Natural killer cell (primary cell): ENCODE measurements around the gene IL22. TPM values are rescaled to one million over a fixed set of nuclear protein-coding genes. Genes with fewer than 3 reads are reported as not detected.

Experiments
- ATAC-seq, 3 donors: fragments of 150-1000 bp in 2 of 3; fragments of 200-7000 bp in 1 of 3; cut with Tn5 transposase; 1 replicate in 1 of 3; 2 replicates in 2 of 3; pipeline ENCODE4 v1.10.0; 2021; ENCODE audit warnings: mild to moderate bottlenecking in 2 of 3, moderate library complexity in 2 of 3
- DNase-seq, 2 donors: peaks; one replicate each; pipeline versions ENCODE4 v3.0.0 to v3.0.0-alpha.2; 2013 to 2021; ENCODE audit warnings: mixed read lengths in 1 of 2
- H3K27ac ChIP-seq: one replicate; pipeline ENCODE4 v1.5.1; 2013; ENCODE audit warnings: mild to moderate bottlenecking, low read length
- H3K27me3 ChIP-seq: one replicate; pipeline ENCODE4 v1.6.1; 2013; ENCODE audit warnings: low read length; ENCODE audit not compliant: control insufficient read depth, insufficient read depth
- H3K36me3 ChIP-seq: one replicate; pipeline ENCODE4 v1.6.1; 2013; ENCODE audit warnings: low read length; ENCODE audit not compliant: control insufficient read depth, insufficient read depth
- H3K4me1 ChIP-seq: one replicate; pipeline ENCODE4 v1.6.1; 2013; ENCODE audit warnings: low read length; ENCODE audit not compliant: control insufficient read depth, insufficient read depth
- H3K4me3 ChIP-seq: one replicate; pipeline ENCODE4 v1.5.1; 2013; ENCODE audit warnings: low read length
- H3K9me3 ChIP-seq: one replicate; pipeline ENCODE4 v1.6.1; 2013; ENCODE audit warnings: low read length; ENCODE audit not compliant: control insufficient read depth, insufficient read depth
- H3K27ac Mint-ChIP-seq, 2 donors: one replicate each; pipeline ENCODE4 v1.8.0; 2022; ENCODE audit warnings: mild to moderate bottlenecking in 2 of 2, mixed read lengths in 2 of 2, moderate library complexity in 1 of 2
- H3K27me3 Mint-ChIP-seq, 2 donors: one replicate each; pipeline ENCODE4 v1.8.0; 2022; ENCODE audit warnings: low read depth in 2 of 2, mixed read lengths in 2 of 2
- H3K36me3 Mint-ChIP-seq: one replicate; pipeline ENCODE4 v1.8.0; 2022; ENCODE audit warnings: mixed read lengths
- H3K4me1 Mint-ChIP-seq, 2 donors: one replicate each; pipeline ENCODE4 v1.8.0; 2022; ENCODE audit warnings: mixed read lengths in 2 of 2
- H3K4me3 Mint-ChIP-seq: one replicate; pipeline ENCODE4 v1.8.0; 2022; ENCODE audit warnings: mild to moderate bottlenecking, moderate library complexity, mixed read lengths
- H3K9me3 Mint-ChIP-seq, 2 donors: one replicate each; pipeline ENCODE4 v1.8.0; 2022; ENCODE audit warnings: mixed read lengths in 2 of 2
- CTCF ChIP-seq: fragments of 200-600 bp; IDR thresholded peaks from one replicate; pipeline ENCODE4 v1.8.0; 2022; ENCODE audit warnings: antibody characterized with exemption
- WGBS: methylation state at CpG from one replicate; pipeline ENCODE4 v1.1.7; 2013; ENCODE audit warnings: missing lambda C conversion rate; ENCODE audit not compliant: insufficient coverage; 5-methylcytosine and 5-hydroxymethylcytosine counted together
- intact Hi-C: fragments of 100-400 bp; cut with micrococcal nuclease; formaldehyde crosslinking; loops from one replicate; pipeline ENCODE4 v1.14.2; 2022
- total RNA-seq, 4 donors: library from RNA; stranded (reverse); fragments of 120-200 nt in 1 of 4; gene quantifications; one replicate each; pipeline versions ENCODE4 v1.2.3 to v1.2.4, GENCODE V29; 2013 to 2022

Gene IL22
- total RNA-seq, 3 donors from 2014 or later (not counting 1 experiment from before 2014, with no cell fraction given): not detected

DNA sequence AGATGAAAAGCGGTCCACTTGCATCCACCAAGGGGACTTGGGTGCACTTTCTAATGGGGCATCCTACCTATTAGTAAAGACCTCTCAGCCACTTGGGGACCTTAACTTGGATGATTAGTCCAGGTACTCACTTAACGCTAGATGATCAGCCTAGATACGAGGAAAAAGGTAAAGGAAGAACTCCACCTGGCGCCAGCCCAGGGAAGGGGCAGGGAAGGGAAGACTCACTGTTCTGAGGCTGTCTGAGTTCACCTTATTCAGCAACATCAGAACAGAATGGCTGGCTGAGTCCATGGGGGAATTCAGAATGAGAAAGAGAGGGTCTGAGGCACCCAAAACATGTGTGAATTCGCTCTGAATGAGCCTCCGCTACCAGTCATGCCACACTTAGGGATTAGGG, 7.1 kb downstream of the IL22 start:
- peaks cover 12 to 19% of the 10 kb centered on the region in 2 donors for H3K27me3 Mint-ChIP-seq
- peaks cover 1 to 2% of the 10 kb centered on the region in 2 donors for H3K4me1 Mint-ChIP-seq
- H3K27me3 ChIP-seq: no peaks in the 10 kb centered on the region
- H3K27ac Mint-ChIP-seq: no peak overlapping the region
- H3K36me3 ChIP-seq: no peaks in the 10 kb centered on the region
- no peak for DNase-seq
- no peak for TF ChIP-seq CTCF
- no peak overlapping the region for H3K27ac ChIP-seq
- H3K9me3 Mint-ChIP-seq: no peaks in the 10 kb centered on the region
- no peaks in the 10 kb centered on the region for H3K9me3 ChIP-seq
- no peak overlapping the region for H3K4me3 Mint-ChIP-seq
- ATAC-seq: no peak
- H3K36me3 Mint-ChIP-seq: no peaks in the 10 kb centered on the region
- 96% methylated on average over 6 of the region's 6 CpGs for WGBS
- intact Hi-C loops: no loop called here
- H3K4me1 ChIP-seq: peaks cover 2% of the 10 kb centered on the region
- H3K4me3 ChIP-seq: no peak overlapping the region

DNA sequence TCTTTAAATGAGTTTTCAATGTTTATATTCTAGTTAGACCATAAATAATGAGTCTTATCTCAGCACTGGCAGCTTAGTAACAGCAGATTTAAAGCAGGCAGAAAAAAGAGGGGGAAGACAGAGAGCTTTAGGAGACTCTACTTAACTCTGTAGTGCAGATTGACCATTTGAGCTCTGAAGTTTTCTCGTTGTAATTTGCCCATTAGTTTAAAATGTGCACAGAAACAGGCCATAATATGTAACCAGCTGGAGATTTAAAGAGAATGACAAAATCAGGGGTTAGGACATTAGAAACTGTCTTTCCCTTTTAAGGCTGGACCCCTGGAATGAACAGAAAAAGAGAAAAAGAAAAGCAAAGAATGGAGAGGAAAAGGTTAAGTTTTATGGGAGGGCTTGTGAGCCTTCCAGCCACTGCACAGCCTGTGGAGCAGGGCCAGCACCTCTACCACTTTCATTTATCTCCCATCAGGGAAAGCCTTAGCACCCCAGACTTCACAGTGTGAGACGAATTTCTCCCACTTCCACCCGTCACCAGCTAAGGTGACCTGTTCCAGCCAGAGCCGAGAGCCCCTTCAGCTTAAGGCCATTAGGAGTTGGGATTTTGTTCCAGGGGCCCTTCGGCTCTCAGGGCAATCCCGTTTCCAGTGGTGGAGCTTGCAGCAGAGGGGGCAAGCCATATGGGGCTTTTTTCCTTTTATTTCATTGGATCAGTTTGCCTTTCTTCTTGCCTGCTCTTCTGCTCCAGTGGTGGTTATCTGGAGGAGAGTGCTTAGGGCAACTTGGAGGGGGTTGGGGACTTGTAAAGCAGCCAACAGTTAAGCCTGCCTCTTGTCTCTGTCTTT, 8.0 kb downstream of the IL22 start:
- Histone ChIP-seq H3K36me3 (no peaks in the 10 kb centered on the region), H3K9me3 (no peaks in the 10 kb centered on the region), H3K27ac (no peak overlapping the region), H3K4me3 (no peak overlapping the region), H3K4me1 (peaks cover 12% of the 10 kb centered on the region), H3K27me3 (no peaks in the 10 kb centered on the region)
- no peak for TF ChIP-seq CTCF
- 79% methylated on average over 6 of the region's 6 CpGs for WGBS
- no peak overlapping the region for H3K4me3 Mint-ChIP-seq
- H3K9me3 Mint-ChIP-seq: no peaks in the 10 kb centered on the region
- H3K27ac Mint-ChIP-seq: no peak overlapping the region
- no peak for DNase-seq
- no peak for ATAC-seq
- H3K27me3 Mint-ChIP-seq: peaks cover 10 to 11% of the 10 kb centered on the region in 2 donors
- intact Hi-C loops: no loop called here
- peaks cover 11% of the 10 kb centered on the region in 2 donors for H3K4me1 Mint-ChIP-seq
- no peaks in the 10 kb centered on the region for H3K36me3 Mint-ChIP-seq

DNA sequence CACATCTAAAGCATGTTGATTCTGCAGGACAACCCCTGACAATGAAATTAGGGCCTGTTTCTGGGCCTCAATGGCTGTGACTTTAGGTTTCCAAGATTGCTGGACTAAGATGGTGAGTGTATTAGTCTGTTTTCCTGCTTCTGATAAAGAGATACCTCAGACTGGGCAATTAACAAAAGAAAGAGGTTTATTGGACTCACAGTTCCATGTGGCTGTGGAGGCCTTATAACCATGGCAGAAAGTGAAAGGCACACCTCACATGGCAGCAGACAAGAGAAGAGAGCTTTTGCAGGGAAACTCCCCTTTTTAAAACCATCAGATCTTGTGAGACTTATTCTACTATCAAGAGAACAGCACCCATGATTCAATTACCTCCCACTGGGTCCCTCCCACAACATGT, 10.6 kb downstream of the IL22 start:
- H3K4me1 ChIP-seq: peaks cover 14% of the 10 kb centered on the region
- no peak overlapping the region for H3K4me3 Mint-ChIP-seq
- H3K27ac ChIP-seq: no peak overlapping the region
- no peak for ATAC-seq
- H3K4me1 Mint-ChIP-seq: peaks cover 18% of the 10 kb centered on the region in 2 donors
- no peak for DNase-seq
- no peaks in the 10 kb centered on the region for H3K36me3 ChIP-seq
- H3K9me3 Mint-ChIP-seq: no peaks in the 10 kb centered on the region
- no peaks in the 10 kb centered on the region for H3K36me3 Mint-ChIP-seq
- no peak for TF ChIP-seq CTCF
- no peaks in the 10 kb centered on the region for H3K27me3 ChIP-seq
- intact Hi-C loops: loop anchor here (5.0 kb wide), 1 partner anchor 90 kb away; the partner anchor contains the start of gene MDM1
- H3K9me3 ChIP-seq: no peaks in the 10 kb centered on the region
- H3K27ac Mint-ChIP-seq: no peak overlapping the region
- no peak overlapping the region for H3K4me3 ChIP-seq
- H3K27me3 Mint-ChIP-seq: peaks cover 0 to 4% of the 10 kb centered on the region in 2 donors
